ENCODE results near the gene SIRPB2. TPM values are rescaled to one million over a fixed set of nuclear protein-coding genes. Genes with fewer than 3 reads are reported as not detected.
A peak's percentile ranks its signal among the peaks of the same experiment; 100 is the strongest.

Gene SIRPB2
- 1 to 10 TPM; 2.8 to 4.4 TPM for total RNA-seq
- polyA plus RNA-seq: 1 to 10 TPM in 1 of 2 donors, under 1 TPM in 1; 0.99 to 1.5 TPM

- 60% methylated on average over 11 of the region's 11 CpGs for WGBS
- H3K9me3 ChIP-seq (ENCODE audit: control insufficient read depth in 4 of 4, low read length in 3 of 4): no peaks in the 10 kb centered on the region
- peak within 1 kb of the TSS; percentile 45 to 68 for H3K27ac ChIP-seq (ENCODE audit: low read depth in 1 of 2, low read length in 2 of 2)
- no peak for DNase-seq (ENCODE audit: low spot score)
- no peaks in the 10 kb centered on the region for H3K27me3 ChIP-seq (ENCODE audit: control insufficient read depth in 4 of 4, insufficient read depth in 4 of 4, low read length in 3 of 4)
- TF ChIP-seq NR2F2 (IDR thresholded peaks at IDR 0.05) (peak; percentile 28), GABPA (IDR thresholded peaks at IDR 0.05 in 1 of 2, conservative IDR thresholded peaks at IDR 0.05 in 1 of 2) (no peak), MAX (IDR thresholded peaks at IDR 0.05) (peak; percentile 10)
- peak within 1 kb of the TSS in 1 of 3 donors; percentile 5 for H3K4me3 ChIP-seq (ENCODE audit: low read depth in 1 of 3, low read length in 3 of 3)
- no peak within 1 kb of the TSS for H3K9ac ChIP-seq (ENCODE audit: low read depth in 1 of 2, low read length in 2 of 2)
- no peaks in the 10 kb centered on the region for H3K4me1 ChIP-seq (ENCODE audit: control insufficient read depth in 4 of 4, insufficient read depth in 4 of 4, low read length in 3 of 4)
- no peaks in the 10 kb centered on the region for H3K36me3 ChIP-seq (ENCODE audit: control insufficient read depth in 4 of 4, insufficient read depth in 3 of 4, low read depth in 1 of 4, low read length in 3 of 4)
Observed at GRCh38 chr20:1491281-1491840, at the start of gene SIRPB2. SIRPB2 (minus strand) TSS chr20:1491420; CDS start chr20:1491359, 61 bp downstream.

GRCh38 chr20:1539816-1540419 is 48.7 kb upstream of the SIRPB2 start:
- H3K9ac ChIP-seq (ENCODE audit: low read depth in 1 of 2, low read length in 2 of 2): no peak overlapping the region
- WGBS: 91% methylated on average over 1 of the region's 1 CpG
- H3K9me3 ChIP-seq (ENCODE audit: control insufficient read depth in 4 of 4, low read length in 3 of 4): no peaks in the 10 kb centered on the region
- no peaks in the 10 kb centered on the region for H3K4me1 ChIP-seq (ENCODE audit: control insufficient read depth in 4 of 4, insufficient read depth in 4 of 4, low read length in 3 of 4)
- no peak overlapping the region for H3K4me3 ChIP-seq (ENCODE audit: low read depth in 1 of 3, low read length in 3 of 3)
- H3K27ac ChIP-seq (ENCODE audit: low read depth in 1 of 2, low read length in 2 of 2): no peak overlapping the region
- no peaks in the 10 kb centered on the region for H3K27me3 ChIP-seq (ENCODE audit: control insufficient read depth in 4 of 4, insufficient read depth in 4 of 4, low read length in 3 of 4)
- DNase-seq (ENCODE audit: low spot score): no peak
- H3K36me3 ChIP-seq (ENCODE audit: control insufficient read depth in 4 of 4, insufficient read depth in 3 of 4, low read depth in 1 of 4, low read length in 3 of 4): no peaks in the 10 kb centered on the region
- TF ChIP-seq JUND (IDR thresholded peaks at IDR 0.05): no peak
- no peak for TF ChIP-seq GABPA (IDR thresholded peaks at IDR 0.05 in 1 of 2, conservative IDR thresholded peaks at IDR 0.05 in 1 of 2)
- no peak for TF ChIP-seq REST (IDR thresholded peaks at IDR 0.05)
- no peak for TF ChIP-seq MAX (IDR thresholded peaks at IDR 0.05)
- no peak for TF ChIP-seq NR2F2 (IDR thresholded peaks at IDR 0.05)
- TF ChIP-seq RAD21 (IDR thresholded peaks at IDR 0.05): no peak
- TF ChIP-seq TAF1 (conservative IDR thresholded peaks at IDR 0.05): no peak
- no peak for TF ChIP-seq YY1 (IDR thresholded peaks at IDR 0.05)
- no peak for TF ChIP-seq FOXA2 (IDR thresholded peaks at IDR 0.05)
- no peak for TF ChIP-seq HNF4A (conservative IDR thresholded peaks at IDR 0.05)
- no peak for TF ChIP-seq RXRA (IDR thresholded peaks at IDR 0.05)
- no peak for TF ChIP-seq SP1 (IDR thresholded peaks at IDR 0.05)
- no peak for TF ChIP-seq FOXA1 (IDR thresholded peaks at IDR 0.05)
- TF ChIP-seq ATF3 (IDR thresholded peaks at IDR 0.05): no peak
- no peak for TF ChIP-seq EGR1 (IDR thresholded peaks at IDR 0.05; ENCODE audit: low read depth in 2 of 2)
- no peak for TF ChIP-seq CTCF (IDR thresholded peaks at IDR 0.05; ENCODE audit: low read depth, low read length, missing input control)
